GM12891 (cell line): ENCODE results near the gene CTH.

ENCODE experiments used
- DNase-seq: peaks from one replicate; pipeline ENCODE4 v3.0.0; 2011; ENCODE audit warnings: low spot score; ENCODE audit not compliant: insufficient read length
- FAIRE-seq: peaks from 2 replicates; lab custom pipeline; 2011; peaks lifted over from hg19 to GRCh38; lab: Jason Lieb, UNC
- PAX5 ChIP-seq: IDR thresholded peaks from 2 replicates; pipeline ENCODE4 v1.6.1; 2011; ENCODE audit warnings: low read length, moderate library complexity, mild to moderate bottlenecking; ENCODE audit not compliant: insufficient read depth, severe bottlenecking
- POLR2A ChIP-seq: IDR thresholded peaks from 2 replicates; pipeline ENCODE4 v1.6.1; 2011; ENCODE audit warnings: low read depth, low read length, control low read depth
- POLR2AphosphoS5 ChIP-seq: IDR thresholded peaks from 2 replicates; pipeline ENCODE4 v1.6.1; 2011; ENCODE audit warnings: low read depth, low read length, control low read depth
- POU2F2 ChIP-seq: IDR thresholded peaks from 2 replicates; pipeline ENCODE4 v1.6.1; 2011; ENCODE audit warnings: low read depth, mild to moderate bottlenecking, control low read depth, low read length, moderate library complexity
- SPI1 ChIP-seq: IDR thresholded peaks from 2 replicates; pipeline ENCODE4 v1.6.1; 2011; ENCODE audit warnings: low read depth, low read length, control low read depth
- TAF1 ChIP-seq: IDR thresholded peaks from 2 replicates; pipeline ENCODE4 v1.6.1; 2011; ENCODE audit warnings: low read depth, low read length, control low read depth

Gene CTH

GRCh38 chr1:70382682-70383081 lies 28.4 kb upstream of the CTH start:
- FAIRE-seq (peak; percentile 43), DNase-seq (peak; percentile 15)
- peak; percentile 92 for TF ChIP-seq SPI1
- no peak for TF ChIP-seq PAX5

GRCh38 chr1:70383483-70383882 lies 27.6 kb upstream of the CTH start:
- TF ChIP-seq POLR2AphosphoS5 (no peak), SPI1 (no peak), POLR2A (no peak), PAX5 (no peak), TAF1 (no peak), POU2F2 (no peak)
- FAIRE-seq, result no peak
- no peak for DNase-seq

- TF ChIP-seq PAX5 (no peak), TAF1 (no peak), POU2F2 (no peak), SPI1 (no peak), POLR2A (no peak), POLR2AphosphoS5 (no peak)
- DNase-seq (no peak), FAIRE-seq (no peak)
Observed at GRCh38 chr1:70384542-70384941, 26.5 kb upstream of the CTH start.

DNA sequence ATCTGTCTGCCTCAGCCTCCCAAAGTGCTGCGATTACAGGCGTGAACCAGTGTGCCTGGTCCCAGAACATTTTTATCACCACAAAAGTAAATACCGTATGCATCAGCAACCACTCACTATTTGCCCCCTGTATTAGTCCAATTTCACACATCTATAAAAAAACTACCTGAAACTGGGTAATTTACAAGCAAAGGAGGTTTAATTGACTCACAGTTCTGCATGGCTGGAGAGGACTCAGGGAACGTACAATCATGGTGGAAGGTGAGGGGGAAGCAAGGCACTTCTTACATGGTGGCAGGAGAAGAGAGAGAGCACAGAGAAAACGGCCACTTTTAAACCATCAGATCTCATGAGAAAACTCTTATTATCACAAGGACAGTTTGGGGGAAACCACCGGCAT lies 25.6 kb upstream of the CTH start:
- FAIRE-seq, result no peak
- TF ChIP-seq POLR2A (no peak), POLR2AphosphoS5 (no peak), PAX5 (no peak), POU2F2 (no peak)
- no peak for DNase-seq

GRCh38 chr1:70386121-70386520 lies 24.9 kb upstream of the CTH start:
- FAIRE-seq, result no peak
- TF ChIP-seq POLR2A, result no peak
- no peak for TF ChIP-seq POLR2AphosphoS5
- no peak for TF ChIP-seq TAF1
- TF ChIP-seq PAX5, result no peak
- no peak for TF ChIP-seq SPI1
- TF ChIP-seq POU2F2, result no peak
- DNase-seq, result no peak

- no peak for TF ChIP-seq POLR2AphosphoS5
- TF ChIP-seq SPI1, result no peak
- no peak for TF ChIP-seq PAX5
- no peak for TF ChIP-seq POU2F2
- DNase-seq (no peak), FAIRE-seq (no peak)
Observed at GRCh38 chr1:70387507-70387906, 23.6 kb upstream of the CTH start.

GRCh38 chr1:70392626-70393025 lies 18.4 kb upstream of the CTH start:
- FAIRE-seq, result no peak
- TF ChIP-seq SPI1 (no peak), POU2F2 (no peak), TAF1 (no peak), POLR2A (no peak), POLR2AphosphoS5 (no peak), PAX5 (no peak)
- no peak for DNase-seq

DNA sequence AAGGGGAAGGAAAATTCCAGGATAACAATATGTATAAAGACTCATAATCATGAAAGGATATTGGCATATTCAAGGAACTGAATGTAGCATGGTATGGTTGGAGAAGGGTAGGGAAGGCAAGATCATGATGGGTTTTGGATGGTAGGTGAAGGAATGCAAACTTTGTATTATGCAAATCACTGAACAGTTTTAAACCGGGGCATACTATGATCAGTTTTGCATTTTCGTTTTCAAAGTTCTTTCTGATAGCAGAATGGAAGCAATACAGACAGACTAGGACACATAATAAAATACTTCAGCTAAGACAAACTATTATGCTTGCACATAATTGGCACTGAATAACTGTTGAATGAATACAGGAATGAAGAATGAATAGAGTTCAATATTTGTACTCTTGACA lies 14.5 kb upstream of the CTH start:
- FAIRE-seq (peak; percentile 9), DNase-seq (no peak)
- TF ChIP-seq POLR2A (no peak), PAX5 (no peak), POU2F2 (no peak), TAF1 (no peak), POLR2AphosphoS5 (no peak), SPI1 (no peak)

DNA sequence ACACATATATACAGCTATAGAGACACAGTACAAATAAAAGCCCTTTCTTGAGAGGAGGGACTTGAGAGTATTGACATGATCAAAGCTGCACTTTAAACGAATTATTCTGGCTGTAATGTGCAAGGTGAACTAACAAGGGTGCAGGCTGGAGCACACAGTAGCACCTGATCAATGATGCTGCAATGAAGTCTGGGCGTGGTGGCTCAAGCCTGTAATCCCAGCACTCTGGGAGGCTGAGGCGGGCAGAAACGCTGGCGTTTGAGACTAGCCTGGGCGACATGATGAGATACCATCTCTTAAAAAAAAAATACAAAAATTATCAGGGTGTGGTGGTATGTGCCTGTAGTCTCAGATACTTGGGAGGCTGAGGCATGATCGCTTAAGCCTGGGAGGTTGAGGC lies 14.1 kb upstream of the CTH start:
- TF ChIP-seq PAX5, result no peak
- no peak for TF ChIP-seq TAF1
- TF ChIP-seq SPI1, result no peak
- no peak for TF ChIP-seq POU2F2
- no peak for TF ChIP-seq POLR2A
- TF ChIP-seq POLR2AphosphoS5, result no peak
- FAIRE-seq, result no peak
- DNase-seq, result no peak

- TF ChIP-seq POLR2AphosphoS5 (no peak), POU2F2 (no peak), SPI1 (no peak), TAF1 (no peak), POLR2A (no peak), PAX5 (no peak)
- no peak for DNase-seq
- FAIRE-seq, result no peak
Observed at GRCh38 chr1:70400335-70400734, 10.7 kb upstream of the CTH start.
